ENCODE data around the gene TDRD6.
"Not testable (repeated sequence)": the region's sequence is repeated elsewhere in the genome, so short reads cannot be mapped to it uniquely, and the experiment has no call there.

The TDRD6 gene

GRCh38 chr6:46744159-46744725 is 56.6 kb downstream of the TDRD6 start:
- DNase-seq = not testable (repeated sequence)

GRCh38 chr6:46745973-46746372 is 58.3 kb downstream of the TDRD6 start:
- no peak for DNase-seq

- DNase-seq = no peak
These were observed 59.0 kb downstream of the TDRD6 start, which contains the start of gene ANKRD66 for GRCh38 chr6:46746696-46747095. ANKRD66 (plus strand) TSS chr6:46746933; CDS start chr6:46751949, 5,016 bp downstream.

- no peak for DNase-seq
These were observed 61.3 kb downstream of the TDRD6 start for GRCh38 chr6:46748940-46749503.

GRCh38 chr6:46749731-46750130 is 62.0 kb downstream of the TDRD6 start:
- no peak for DNase-seq

GRCh38 chr6:46751658-46752057 is 64.0 kb downstream of the TDRD6 start:
- no peak for DNase-seq

All from effector CD8-positive, alpha-beta T cell (primary cell).